NCI-H2227 treated with DMSO at 0.1 percent for 48 hours (cell line): ENCODE measurements around the gene FBXL7.

Experiments
- DNase-seq: peaks from one replicate; lab custom pipeline; 2025; lab: John Stamatoyannopoulos, UW

Gene FBXL7

DNA sequence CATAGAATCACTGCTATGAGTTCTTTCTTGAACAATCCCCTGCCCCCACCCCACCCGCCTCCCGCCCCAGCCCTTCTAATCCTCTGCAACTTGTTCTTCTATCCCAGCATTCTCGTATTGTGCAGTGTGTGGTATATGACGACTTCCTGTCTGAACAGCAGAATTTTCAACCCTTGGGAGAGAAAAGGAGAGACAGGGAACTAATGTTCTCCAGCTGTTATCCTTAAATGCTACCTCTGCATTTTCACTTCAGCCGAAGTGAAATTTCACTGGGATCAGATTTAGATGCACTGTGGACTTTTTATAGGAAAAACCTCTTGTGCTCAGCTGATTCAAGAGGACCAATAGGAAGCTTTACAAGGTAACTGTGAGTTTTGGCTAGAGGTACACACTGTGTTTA lies 2.2 kb downstream of the FBXL7 start:
- DNase-seq: no peak

DNA sequence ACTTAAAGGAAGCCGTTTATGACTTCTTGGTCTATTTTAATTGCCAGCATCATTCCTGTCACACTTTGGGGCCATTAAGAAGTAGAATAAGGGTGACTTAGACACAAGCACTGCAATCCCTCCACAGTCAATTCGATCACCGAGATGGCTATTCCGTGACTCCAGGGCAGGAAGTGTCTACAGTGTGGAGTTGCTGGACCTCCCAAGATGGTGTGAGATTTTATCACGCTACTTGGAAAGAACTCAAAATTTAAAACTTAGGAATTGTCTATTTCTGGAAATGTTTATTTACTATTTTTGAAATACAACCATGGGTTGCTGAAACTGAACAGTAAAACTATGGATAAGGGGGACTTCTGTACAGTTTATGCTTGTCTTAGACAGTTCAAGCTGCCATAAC lies 6.2 kb downstream of the FBXL7 start:
- no peak for DNase-seq

DNA sequence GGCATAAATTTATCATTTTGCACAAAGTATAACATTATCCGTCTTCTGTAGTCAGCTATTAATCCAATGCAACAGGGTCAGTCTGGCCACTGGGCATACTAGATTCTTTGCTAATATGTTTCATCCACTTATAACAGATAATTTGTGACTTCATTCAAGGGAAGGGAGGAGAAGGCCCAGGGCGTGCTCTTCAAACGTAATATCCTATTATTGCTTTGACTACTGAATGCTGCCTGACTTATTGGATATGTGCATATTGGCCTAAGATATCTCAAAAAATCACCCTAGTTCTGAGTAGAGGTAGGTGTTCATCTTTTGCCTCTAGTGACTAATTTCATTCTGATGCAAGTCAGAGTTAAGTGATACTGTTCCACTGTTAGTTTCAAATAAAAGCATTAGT lies 6.9 kb downstream of the FBXL7 start:
- no peak for DNase-seq

DNA sequence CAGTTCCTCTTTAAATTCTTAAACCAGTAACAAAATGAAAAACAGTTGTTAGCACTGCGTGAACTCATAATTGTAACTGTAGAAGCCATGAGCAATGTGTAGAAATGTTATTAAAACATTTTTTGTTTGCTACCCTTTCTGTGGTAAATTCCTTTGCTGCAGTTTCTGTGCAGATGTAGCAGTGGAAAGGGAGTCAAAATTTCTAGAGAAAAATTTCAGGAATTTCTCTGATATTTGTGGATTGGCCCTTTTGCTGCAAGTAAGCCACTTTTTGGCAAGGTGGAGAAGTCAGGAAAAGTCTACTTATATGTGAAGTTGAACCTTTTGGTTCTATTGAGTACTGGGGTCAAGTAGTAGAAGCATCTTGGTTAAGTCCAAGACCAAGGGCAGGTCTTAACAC lies 10.1 kb downstream of the FBXL7 start:
- DNase-seq: no peak

DNA sequence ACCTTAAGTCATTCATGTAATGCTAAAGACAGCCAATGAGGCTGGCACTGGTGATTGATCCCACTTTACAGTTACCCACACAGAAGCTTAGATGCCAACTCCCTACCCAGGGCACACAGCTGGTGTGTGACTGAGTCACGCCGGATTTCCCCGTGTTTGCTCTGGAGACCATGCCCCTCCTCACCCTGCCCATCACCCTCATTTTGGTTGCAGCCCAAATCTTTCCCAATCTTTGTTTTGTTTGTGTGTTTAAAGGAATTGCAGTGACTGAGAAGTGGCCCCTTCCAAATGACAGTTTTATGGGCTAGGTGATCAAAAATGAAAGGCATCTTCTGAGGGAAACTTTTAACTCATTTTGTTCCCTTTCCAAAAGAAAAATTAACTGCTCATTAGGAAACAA lies 10.9 kb downstream of the FBXL7 start:
- DNase-seq: no peak

DNA sequence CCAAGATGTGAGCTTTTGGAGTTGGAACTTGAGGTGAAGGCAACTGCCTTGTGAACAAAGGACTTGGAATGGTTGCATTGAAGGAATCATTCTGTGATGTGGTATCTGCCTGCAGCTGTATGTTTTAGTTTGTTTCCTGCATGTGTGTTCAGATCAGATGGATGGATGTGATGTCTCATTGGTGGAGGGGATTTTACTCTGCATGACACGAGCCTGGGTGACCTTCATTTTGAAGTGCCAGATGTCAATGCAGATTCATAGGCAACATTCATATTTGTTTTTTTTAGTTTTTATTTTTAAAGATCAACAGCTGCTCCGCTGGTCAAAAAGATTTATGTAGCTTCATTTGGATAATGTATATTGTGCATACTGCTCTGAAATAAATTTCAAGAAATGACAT lies 13.5 kb downstream of the FBXL7 start:
- DNase-seq: no peak

DNA sequence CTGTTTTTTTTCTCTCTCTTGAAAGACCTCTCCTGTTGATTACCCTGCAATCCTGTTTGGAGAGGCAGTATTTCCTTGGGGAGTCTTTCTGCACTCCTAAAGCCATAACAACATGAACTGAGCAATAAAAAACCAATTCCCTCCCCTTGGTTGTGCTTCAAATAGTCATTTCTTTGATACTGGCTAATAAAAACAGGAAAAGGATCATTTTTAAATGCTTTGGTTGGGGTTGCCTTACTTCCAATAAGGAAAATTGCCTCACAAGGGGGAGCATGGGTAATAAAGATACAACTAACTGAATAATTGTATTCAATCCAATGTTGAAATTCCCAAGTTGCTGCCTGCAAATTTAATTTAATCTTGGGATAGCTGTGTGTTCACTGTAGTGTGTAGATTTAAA lies 13.9 kb downstream of the FBXL7 start:
- no peak for DNase-seq

DNA sequence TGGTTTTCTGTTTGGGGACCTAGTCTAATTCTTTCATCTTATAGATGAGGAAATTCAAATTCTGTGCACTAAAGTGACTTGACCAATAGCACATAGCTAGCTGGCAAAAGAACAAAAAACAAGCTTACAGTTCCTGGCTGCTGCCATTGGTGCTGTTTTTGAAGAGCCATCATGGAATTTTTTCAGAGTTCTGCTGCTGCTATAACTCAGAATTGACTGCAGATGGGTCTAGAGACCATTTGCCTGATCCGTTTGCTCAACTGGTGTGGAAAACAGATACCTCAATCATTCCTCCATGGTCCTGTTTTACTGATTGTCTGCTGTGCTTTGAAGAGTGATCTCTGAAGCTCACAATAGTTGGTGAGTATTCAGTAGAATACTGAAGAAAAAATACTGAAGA lies 15.2 kb downstream of the FBXL7 start:
- no peak for DNase-seq

DNA sequence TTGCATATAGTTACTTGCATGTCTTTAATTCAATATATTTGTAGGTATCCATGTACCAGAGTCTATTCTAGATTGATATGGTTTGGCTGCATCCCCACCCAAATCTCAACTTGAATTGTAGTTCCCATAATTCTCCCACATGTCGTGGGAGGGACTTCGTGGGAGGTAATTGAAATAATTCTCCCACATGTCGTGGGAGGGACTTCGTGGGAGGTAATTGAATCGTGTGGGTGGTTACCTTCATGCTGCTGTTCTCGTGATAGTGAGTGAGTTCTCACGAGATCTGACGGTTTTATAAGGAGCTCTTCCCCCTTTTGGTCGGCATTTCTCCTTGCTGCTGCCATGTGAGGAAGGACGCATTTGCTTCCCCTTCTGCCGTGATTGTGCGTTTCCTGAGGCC lies 16.5 kb downstream of the FBXL7 start:
- DNase-seq: no peak

DNA sequence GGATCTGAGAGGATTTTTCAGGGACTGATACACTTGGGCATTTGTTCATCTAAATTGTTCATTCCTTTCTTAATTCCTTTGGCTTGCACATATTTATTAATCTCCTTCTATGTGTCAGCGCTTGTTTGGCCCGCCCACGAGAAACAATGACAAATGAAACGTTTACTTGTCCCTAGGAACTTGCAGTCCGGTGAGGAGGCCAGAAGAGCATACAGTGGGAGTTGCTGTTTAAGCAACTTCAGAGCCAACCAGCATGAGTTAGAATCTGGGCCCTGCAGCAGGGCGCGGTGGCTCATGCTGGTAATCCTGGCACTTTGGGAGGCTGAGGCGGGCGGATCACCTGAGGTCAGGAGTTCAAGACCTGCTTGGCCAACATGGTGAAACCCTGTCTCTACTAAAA lies 18.8 kb downstream of the FBXL7 start:
- no peak for DNase-seq

DNA sequence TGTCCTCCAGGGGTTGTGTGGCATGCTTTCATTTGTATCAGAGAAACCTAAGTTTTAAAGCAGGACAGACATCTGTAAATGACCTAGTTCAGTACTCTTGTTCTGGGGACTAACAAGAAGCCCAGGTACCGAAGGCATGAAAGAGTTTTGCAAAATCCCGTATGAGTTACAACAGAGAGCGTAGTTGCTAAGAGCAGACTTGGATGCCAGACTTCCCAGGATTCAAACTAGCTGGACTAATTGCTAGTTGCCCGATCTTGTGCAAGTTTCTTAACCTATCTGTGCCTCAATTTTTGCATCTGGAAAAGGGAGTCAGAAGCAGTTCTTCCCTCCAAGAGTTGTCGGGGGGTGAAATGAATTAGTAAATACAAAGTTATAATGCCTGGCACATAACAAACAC lies 20.9 kb downstream of the FBXL7 start:
- DNase-seq: no peak

DNA sequence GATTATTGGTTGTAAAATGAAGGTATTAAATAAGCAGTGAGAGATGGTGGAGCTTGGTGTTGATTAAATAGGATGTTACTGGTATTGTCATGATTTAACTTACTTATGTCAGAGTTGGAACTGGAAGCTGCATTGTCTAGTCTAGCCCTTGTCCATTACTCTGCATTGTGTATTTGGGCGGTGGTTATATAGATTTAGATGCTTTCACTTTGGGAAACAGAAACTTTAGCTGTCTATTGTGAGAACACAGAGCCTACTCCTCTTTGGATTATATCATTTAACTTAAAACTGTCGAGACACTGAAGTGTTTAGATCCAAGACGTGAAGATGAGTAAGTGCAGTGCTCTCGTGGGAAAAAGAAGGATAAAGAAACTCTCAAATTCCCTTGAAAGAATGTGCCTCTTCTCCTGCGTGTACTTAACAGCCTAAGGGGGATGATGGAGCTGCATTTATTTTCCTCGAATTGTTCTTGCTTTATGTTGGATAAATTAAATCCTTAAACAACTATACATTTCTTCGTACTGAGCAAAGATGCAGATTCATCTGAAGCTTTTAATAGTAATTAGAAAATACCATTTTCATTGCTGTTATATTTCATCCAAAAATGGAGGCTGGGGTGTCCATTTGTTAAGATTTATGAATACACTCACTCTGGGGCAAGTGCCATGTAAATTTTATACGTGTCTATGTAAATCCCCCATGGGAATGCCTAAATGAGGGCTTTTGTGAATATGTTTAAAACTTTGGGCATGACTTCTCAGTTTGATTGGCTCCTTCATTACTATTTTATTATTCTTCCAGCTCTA lies 21.6 kb downstream of the FBXL7 start:
- DNase-seq: no peak

DNA sequence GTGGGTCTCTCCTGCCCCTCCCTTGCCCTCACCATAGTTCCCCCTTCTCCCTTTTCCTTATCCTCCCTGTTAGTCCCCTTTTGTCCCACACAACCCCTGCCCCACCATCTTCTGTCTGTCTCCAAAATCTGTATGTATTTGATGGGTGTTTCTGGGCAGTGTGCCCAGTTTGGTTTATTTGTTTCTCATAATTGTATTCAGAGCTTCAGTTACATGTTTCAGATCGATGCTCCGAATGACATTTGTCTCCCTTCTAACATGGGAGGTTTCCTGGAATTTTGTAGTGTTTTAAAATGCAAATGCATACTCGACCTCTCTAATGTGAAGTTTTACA lies 22.2 kb downstream of the FBXL7 start:
- no peak for DNase-seq

DNA sequence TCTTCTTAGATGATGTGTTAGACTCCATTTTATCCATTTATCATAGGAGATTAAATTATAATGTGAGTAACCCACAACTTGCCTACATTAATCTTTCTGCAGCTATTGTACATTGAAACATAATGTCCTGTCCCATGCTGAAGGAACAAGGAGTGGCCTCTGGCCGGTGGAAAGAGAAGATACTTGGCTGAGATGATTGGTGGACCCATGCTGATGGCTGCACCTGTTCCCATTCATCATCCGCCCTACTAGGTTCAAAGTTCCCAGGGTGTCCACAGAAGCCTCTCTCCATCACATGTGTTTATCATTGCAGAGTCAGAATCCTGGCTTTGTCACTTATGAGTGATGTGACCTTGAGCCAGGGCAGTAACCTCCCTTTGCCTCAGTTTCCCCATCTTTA lies 24.7 kb downstream of the FBXL7 start:
- no peak for DNase-seq

DNA sequence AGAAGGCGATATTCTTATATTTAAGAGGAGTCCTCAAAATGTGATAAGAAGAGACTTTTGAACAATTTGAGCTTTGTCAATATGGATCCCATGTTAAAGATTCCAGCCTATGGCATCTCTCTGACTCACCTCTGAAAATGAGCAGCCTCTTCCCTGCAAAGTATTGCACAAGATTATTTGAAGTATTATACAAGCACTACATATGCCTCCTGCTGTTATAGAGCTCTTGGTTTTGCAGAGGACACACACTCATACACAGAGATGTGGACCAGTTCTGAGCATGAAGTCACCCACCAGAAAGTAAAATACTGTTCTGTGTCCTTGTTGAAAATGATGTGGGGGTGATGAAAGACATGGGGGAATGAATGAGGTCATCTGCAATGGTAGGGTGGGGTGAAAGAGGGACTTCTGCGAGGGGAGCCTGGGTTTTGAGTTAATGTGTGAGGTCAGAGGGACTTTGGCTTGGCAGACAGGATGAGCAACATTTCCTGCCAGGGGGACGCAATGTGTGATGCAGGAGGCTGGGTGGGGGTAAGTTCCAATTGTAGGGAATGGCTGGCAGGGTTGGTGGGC lies 25.8 kb downstream of the FBXL7 start:
- no peak for DNase-seq

DNA sequence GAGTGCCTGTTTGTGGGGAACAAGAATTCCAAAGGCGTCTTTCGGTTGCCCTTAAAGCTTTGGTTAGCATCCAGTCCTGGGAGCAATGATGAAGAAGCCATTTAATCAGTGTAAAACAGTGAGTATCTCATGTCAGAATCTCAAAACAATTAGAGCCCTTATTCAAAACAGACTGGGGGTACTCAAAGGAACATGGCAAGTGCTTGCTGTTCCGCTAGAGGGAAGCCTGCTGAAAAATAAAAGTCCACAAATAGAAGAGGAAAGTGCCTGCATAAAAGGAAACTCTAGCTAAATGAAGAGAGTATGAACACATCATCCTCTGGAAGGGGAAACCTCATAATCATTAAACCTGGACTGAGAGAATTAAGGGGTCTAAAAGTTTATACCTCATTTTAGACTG lies 26.4 kb downstream of the FBXL7 start:
- DNase-seq: no peak

DNA sequence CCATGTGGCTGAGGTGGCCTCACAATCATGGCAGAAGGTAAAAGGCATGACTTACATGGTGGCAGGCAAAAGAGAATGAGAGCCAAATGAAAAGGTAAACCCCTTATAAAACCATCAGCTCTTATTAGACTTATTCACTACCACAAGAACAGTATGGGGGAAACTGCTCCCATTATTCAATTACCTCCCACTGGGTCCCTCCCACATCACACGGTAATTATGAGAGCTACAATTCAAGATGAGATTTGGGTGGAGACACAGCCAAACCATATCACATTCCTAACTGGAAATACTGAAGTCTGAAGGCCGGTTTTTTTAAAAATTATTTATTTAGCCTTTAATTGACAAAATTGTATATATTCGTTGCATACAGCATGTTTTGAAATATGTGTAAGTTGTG lies 28.5 kb downstream of the FBXL7 start:
- no peak for DNase-seq

DNA sequence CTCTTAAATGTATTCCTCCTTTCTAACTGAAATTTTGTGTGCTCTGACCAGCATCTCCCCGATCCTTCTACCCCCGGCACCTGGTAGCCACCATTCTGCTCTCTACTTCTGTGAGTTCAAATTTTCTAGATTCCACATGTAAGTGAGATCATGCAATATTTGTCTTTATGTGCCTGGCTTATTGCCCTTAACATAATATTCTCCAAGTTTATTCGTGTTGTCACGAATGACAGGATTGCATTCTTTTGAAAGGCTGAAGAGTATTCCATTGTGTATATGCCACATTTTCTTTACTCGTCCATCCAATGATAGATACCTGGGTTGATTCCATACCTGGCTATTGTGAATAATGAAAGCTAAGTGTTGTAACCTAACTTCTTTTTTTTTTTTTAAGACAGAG lies 29.0 kb downstream of the FBXL7 start:
- no peak for DNase-seq

DNA sequence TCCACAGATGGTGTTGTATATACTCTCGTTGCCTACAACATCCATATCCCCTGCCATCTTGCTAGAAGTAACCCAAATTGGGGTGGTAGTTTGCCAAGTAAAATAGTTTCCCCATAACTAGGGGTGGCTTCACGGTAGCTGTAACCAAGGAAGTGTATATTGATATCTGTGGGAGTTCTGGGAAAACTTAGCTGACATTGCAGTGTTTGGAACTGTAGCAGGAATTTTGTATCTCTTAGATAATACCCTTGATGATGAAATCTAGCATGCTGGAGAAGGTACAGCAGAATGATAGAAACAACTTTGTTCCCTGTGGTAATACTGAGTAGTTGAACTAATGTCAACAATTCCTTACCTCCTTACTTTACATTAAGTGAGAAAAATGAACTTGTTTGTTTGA lies 29.8 kb downstream of the FBXL7 start:
- DNase-seq: no peak

DNA sequence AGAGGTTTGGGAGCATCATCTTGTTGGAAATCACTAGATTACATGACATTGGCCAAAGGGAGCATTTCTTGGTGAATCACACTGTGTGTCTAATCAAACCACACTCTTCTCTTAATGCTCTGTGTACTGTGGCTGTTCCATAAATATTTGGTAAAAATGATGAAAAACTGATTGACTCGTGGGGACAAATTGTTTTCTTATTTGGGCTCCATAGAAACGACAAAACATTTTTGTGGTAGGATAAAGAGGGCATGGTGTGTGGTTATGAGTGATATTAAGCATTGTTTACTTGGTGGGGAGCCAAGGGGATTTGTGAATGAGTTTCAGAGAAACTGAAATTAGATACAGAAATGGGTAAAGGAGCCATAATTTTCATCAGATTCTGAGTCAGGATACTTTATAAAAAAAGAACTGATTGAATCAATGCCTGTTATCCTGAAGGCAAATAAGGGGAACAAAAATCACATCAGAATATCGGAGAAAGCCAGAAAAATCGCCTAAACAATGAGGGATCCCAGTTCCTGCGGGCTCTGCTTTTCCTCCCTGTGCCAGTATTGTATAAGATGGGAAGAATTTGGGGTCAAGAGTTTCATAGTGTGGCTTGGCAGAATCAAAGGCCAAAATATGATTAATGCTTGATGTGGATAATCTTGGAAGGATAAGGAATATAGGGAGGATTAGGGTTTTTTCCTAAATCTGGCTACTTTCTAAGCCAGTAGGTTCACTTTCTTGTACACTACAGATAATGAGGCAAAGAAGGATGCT lies 33.3 kb downstream of the FBXL7 start:
- no peak for DNase-seq

DNA sequence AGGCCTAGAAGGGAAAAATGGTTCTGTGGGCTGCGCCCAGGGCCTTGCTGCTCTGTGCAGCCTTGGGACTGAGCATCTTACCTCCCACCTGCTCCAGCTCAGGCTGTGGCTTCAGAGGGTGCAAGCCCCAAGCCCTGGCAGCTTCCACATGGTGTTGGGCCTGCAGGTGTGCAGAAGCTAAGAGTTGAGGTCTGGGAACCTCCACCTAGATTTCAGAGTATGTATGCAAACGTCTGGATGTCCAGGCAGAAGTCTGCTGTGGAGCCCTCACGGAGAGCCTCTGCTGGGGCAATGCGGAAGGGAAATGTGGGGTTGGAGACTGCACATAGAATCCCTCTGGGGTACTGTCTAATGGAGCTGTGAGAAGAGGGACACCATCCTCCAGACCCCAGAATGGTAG lies 36.0 kb downstream of the FBXL7 start:
- DNase-seq: no peak

DNA sequence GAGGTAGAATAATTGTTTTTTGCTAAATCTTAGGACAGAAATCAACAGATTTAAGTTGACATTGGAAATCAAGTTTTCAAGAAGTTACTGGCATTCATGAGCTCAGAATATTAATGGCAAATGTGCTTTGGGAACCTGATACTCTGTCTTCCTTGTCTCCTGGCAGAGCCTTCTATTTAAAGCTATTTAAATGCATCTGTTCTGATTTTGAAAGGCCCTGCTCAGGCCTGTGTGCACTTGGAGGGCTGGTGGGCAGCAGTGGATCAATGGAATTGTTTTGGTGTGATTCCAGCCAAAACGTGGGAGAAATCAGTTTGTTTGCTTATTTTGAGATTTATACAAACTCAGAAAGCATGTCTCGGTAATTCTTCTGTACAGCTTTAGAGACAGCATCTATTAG lies 38.5 kb downstream of the FBXL7 start:
- no peak for DNase-seq

DNA sequence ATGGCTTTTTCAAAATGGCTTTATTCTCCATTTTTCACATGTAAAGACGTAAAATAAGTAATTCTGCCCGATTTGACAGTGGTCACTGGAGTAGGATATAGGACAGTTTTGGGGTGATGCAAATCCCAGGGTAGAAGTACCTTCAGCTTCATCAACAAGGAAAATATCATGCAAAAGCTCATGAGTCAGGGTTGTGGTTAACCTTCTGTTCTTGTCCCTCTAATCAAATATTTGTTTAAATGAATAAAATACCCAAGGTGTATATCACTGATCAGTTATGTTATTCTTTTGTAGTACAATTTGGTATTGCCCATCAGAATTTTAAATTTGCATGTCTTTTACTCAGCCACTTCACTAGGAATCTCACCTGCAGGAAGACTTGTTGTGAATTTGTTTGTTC lies 40.0 kb downstream of the FBXL7 start:
- DNase-seq: no peak

DNA sequence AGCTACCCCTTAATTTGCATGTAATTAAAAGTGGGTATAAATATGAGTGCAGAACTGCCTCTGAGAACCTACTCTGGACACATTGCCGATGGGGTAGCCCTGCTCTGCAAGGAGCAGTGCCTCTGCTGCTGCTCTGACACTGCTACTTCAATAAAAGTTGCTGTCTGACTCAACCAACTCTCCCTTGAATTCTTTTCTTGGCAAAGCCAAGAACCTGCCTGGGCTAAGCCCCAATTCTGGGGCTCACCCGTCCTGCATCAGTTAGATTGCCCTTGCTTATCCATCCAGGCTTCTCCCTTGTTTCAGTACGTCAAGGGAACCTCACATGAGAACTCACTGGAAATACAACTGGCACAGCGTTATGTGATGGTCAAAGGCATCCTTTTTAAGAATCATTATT lies 44.1 kb downstream of the FBXL7 start:
- DNase-seq: no peak
